ENCODE measurements around the gene GNAI3.

Gene GNAI3

GRCh38 chr1:109624201-109625010 is 76.0 kb downstream of the GNAI3 start:
- no peak for DNase-seq (ENCODE audit: low spot score)

GRCh38 chr1:109625176-109625575 is 76.8 kb downstream of the GNAI3 start:
- no peak for DNase-seq (ENCODE audit: low spot score)

- no peak for DNase-seq (ENCODE audit: low spot score)
These were observed 77.5 kb downstream of the GNAI3 start for GRCh38 chr1:109625601-109626560.

GRCh38 chr1:109626682-109627408 is 78.4 kb downstream of the GNAI3 start:
- no peak for DNase-seq (ENCODE audit: low spot score)

- DNase-seq (ENCODE audit: low spot score), result no peak
These were observed 79.4 kb downstream of the GNAI3 start for GRCh38 chr1:109627692-109628399.

- DNase-seq (ENCODE audit: low spot score), result no peak
These were observed 80.3 kb downstream of the GNAI3 start for GRCh38 chr1:109628540-109629321.

GRCh38 chr1:109629372-109630030 is 81.1 kb downstream of the GNAI3 start:
- no peak for DNase-seq (ENCODE audit: low spot score)

GRCh38 chr1:109630081-109630897 is 81.9 kb downstream of the GNAI3 start:
- no peak for DNase-seq (ENCODE audit: low spot score)

GRCh38 chr1:109630898-109631512 is 82.6 kb downstream of the GNAI3 start:
- DNase-seq (ENCODE audit: low spot score), result no peak

- no peak for DNase-seq (ENCODE audit: low spot score)
These were observed 83.4 kb downstream of the GNAI3 start for GRCh38 chr1:109631513-109632505.

GRCh38 chr1:109632671-109633346 is 84.4 kb downstream of the GNAI3 start:
- DNase-seq (ENCODE audit: low spot score), result no peak

GRCh38 chr1:109634292-109634691 is 85.9 kb downstream of the GNAI3 start:
- DNase-seq (ENCODE audit: low spot score), result no peak

- DNase-seq (ENCODE audit: low spot score), result no peak
These were observed 86.6 kb downstream of the GNAI3 start for GRCh38 chr1:109634771-109635750.

- no peak for DNase-seq (ENCODE audit: low spot score)
These were observed 87.4 kb downstream of the GNAI3 start for GRCh38 chr1:109635862-109636200.

- DNase-seq (ENCODE audit: low spot score), result peak; percentile 83
These were observed 88.0 kb downstream of the GNAI3 start for GRCh38 chr1:109636201-109636952.
